MG63 (cell line): ENCODE results near the gene ZPR1. TPM values are rescaled to one million over a fixed set of nuclear protein-coding genes. Genes with fewer than 3 reads are reported as not detected.

ENCODE experiments used
- DNase-seq: peaks from one replicate; pipeline ENCODE4 v3.0.0-alpha.2; 2020
- H3K27me3 ChIP-seq: fragments of 250-450 bp; sonication (Bioruptor Pico); 2 replicates; pipeline ENCODE4 v1.5.1; 2020; ENCODE audit warnings: mild to moderate bottlenecking, moderate library complexity
- H3K36me3 ChIP-seq: fragments of 250-450 bp; sonication (Bioruptor Pico); 2 replicates; pipeline ENCODE4 v1.5.1; 2020; ENCODE audit warnings: mild to moderate bottlenecking, moderate library complexity
- H3K4me3 ChIP-seq: fragments of 250-450 bp; sonication (Bioruptor Pico); 2 replicates; pipeline ENCODE4 v1.5.1; 2020; ENCODE audit warnings: mild to moderate bottlenecking, moderate library complexity
- H3K9me3 ChIP-seq: fragments of 250-450 bp; sonication (Bioruptor Pico); 2 replicates; pipeline ENCODE4 v1.5.1; 2020; ENCODE audit warnings: mild to moderate bottlenecking, moderate library complexity
- total RNA-seq: library from RNA; depleted of rRNA; stranded (reverse); fragments of >200 nt; shearing (Covaris generic); gene quantifications from 2 replicates; pipeline ENCODE4 v1.2.3, GENCODE V29; 2014; ENCODE audit warnings: low replicate concordance

Gene ZPR1
- total RNA-seq, 1 experiment from 2014 or later, result 65.2 TPM

DNA sequence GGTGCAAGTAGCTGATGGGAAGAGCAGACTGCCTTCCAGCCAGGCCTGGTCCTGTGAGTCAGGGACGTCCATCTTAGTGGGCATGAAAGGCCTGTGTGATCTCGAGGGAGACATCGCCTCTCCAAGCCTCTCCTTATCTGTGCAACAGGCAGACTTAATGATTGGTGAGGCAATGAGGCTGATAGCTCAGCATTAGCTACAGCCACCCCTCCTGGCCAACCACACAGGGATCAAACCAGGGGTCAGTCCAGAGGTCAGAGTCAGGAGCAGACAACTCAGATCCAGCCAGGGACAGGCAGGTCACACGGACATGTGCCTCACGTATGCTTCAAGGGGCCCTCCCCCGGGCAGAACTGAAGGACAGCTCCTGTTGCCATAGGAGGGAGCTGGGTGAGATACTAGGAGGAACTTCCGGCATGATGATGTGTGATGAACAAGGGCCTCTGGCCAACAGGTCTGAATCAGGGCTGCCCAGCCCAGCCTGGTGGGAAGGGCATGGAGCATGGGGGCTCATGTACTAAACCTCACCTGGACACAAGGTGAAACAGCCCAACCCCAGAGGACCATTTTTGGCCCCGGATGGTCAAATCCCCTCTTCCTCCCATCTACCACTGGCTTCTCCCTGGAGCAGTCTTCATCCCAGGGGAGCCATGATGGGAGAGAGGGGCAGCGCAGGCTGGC, 39.1 kb upstream of the ZPR1 start:
- no peak for DNase-seq
- H3K36me3 ChIP-seq, result no peaks in the 10 kb centered on the region
- no peak overlapping the region for H3K4me3 ChIP-seq
- H3K9me3 ChIP-seq, result no peaks in the 10 kb centered on the region
- no peaks in the 10 kb centered on the region for H3K27me3 ChIP-seq

DNA sequence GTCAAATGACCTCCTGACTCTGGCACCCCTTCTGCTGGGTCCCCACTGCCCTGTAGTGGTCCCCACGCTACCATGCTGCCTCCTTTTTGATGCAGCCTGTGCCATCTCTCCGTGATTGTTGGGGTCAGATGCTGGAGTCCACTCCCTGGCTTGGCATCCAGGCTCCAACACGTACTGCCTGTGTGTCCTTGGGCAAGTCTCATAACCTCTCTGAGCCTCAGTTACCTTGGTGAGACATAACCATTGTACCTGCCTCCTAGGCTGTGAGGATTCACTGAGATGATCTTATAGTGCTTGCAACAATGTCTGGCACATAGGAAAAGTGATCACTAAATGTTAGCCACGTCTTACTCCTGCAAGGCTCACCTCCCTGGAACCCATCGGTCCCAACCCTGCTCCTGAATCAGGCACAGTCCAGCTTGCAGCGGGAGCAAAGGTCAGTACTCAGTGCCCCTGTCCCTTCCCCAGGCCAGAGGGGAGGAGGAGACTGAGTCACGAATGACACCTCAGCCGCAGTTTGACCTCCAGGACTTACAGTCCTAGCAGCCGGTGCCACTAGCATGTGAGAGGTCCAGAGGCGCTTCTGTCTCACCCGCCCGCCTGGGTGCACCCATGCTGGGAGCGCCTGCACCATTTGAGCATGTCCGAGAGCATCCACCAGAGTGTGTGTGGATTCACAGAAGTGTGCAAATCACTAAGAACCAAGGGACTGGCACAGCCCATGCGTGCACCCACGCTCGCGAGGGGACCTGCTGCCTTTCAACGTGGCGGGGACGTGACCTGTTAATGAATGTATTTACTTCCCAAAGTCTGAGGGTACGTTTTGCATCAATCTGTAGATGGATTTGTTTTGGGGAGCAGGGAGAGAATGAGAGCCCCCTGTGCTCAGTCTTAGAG, 38.3 kb upstream of the ZPR1 start:
- Histone ChIP-seq H3K27me3 (no peaks in the 10 kb centered on the region), H3K36me3 (no peaks in the 10 kb centered on the region), H3K4me3 (no peak overlapping the region), H3K9me3 (no peaks in the 10 kb centered on the region)
- no peak for DNase-seq

GRCh38 chr11:116825434-116825833, 37.6 kb upstream of the ZPR1 start:
- Histone ChIP-seq H3K4me3 (no peak overlapping the region), H3K36me3 (no peaks in the 10 kb centered on the region), H3K9me3 (no peaks in the 10 kb centered on the region), H3K27me3 (no peaks in the 10 kb centered on the region)
- DNase-seq, result no peak

DNA sequence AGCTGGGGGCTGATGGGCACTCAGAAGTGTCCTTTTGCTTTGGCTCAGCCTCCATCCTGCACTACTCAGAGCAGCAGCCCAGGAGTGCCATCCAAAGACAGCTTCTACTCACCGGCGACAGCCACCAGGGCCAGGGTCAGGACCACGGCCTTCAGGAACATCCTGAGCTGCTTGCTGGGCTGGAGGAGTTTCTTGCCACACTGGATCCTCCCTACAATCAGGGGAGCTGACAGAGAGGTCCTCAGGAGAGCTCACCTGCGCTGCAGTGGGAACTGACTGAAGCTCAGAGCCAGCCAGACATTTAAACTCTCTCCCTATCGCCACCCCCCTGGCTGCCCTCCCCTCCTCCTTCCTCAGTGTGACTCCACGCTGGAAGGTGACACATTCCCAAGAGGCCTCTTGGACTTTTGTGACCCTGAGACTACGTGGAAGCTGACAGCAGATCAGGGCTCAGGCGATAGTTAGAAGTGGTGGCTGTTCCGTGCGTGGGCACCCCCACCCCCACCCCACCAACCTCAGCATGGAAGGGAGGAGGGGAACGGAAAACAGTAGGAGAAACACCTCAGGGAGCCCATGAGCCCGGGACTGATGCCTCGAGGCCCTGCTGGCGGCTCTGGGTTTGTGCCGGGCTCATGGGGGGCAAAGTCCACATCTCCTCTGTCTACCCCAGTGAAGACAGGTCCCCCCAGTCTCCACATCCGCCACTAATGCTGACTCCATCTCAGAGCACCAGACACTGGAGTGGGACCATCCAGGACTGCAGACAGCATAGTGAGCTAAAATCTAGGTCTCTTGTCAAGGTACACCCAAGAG, 35.4 kb upstream of the ZPR1 start, which contains the start of gene APOA4:
Gene APOA4 (minus strand): TSS at position 274 of the 813 bp plus-strand sequence. CDS start 113 bp downstream, at position 161.
- no peaks in the 10 kb centered on the region for H3K27me3 ChIP-seq
- no peak for DNase-seq
- H3K36me3 ChIP-seq, result no peaks in the 10 kb centered on the region
- H3K9me3 ChIP-seq, result no peaks in the 10 kb centered on the region
- H3K4me3 ChIP-seq, result no peak within 1 kb of the TSS

GRCh38 chr11:116822575-116822974, 34.8 kb upstream of the ZPR1 start:
- no peaks in the 10 kb centered on the region for H3K36me3 ChIP-seq
- no peak for DNase-seq
- no peaks in the 10 kb centered on the region for H3K9me3 ChIP-seq
- H3K27me3 ChIP-seq, result no peaks in the 10 kb centered on the region
- no peak overlapping the region for H3K4me3 ChIP-seq

DNA sequence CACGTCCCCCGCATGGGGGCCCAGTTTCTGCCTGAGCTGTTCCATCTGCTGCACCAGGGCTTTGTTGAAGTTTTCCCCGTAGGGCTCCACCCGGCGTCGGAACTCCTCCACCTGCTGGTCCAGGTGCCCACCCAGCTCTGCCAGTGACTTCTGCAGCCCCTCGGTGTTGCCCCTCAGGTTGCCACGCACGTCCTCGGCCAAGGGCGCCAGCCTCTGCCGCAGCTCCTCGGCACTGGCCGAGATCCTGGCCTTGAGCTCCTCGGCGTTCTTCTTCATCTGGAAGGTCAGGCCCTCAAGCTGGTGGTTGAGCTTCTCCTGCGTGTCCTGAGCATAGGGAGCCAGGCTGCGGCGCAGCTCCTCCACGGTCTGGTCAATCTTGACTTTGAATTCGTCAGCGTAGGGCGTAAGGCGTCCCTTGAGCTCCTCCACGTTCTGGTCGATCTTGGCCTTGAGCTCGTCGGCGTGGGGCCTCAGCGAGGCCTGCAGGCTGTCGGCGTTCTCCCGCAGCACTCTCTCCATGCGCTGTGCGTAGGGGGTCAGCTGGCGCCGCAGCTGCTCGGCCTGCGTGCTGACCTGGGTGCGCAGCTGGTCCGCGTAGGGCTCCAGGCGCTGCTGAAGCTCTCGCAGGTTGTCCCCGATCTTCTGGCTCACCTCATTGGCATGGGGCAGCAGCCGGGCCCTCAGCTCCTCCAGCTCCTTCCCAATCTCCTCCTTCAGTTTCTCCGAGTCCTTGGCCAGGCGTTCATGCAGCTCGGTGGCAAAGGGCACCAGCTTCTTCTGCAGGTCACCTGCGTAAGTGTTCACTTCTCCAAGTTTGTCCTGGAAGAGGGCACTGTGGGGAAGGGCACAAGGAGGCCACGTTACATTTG, 33.5 kb upstream of the ZPR1 start:
- no peaks in the 10 kb centered on the region for H3K9me3 ChIP-seq
- H3K36me3 ChIP-seq, result no peaks in the 10 kb centered on the region

GRCh38 chr11:116819049-116819448, 31.2 kb upstream of the ZPR1 start:
- no peak overlapping the region for H3K4me3 ChIP-seq
- no peak for DNase-seq
- H3K9me3 ChIP-seq, result no peaks in the 10 kb centered on the region
- H3K36me3 ChIP-seq, result no peaks in the 10 kb centered on the region
- no peaks in the 10 kb centered on the region for H3K27me3 ChIP-seq

More for the DNA sequence above, 33.5 kb upstream of the ZPR1 start:
- H3K4me3 ChIP-seq, result no peak overlapping the region
- no peaks in the 10 kb centered on the region for H3K27me3 ChIP-seq
- DNase-seq, result no peak

GRCh38 chr11:116814502-116814901, 26.7 kb upstream of the ZPR1 start:
- Histone ChIP-seq H3K36me3 (no peaks in the 10 kb centered on the region), H3K9me3 (no peaks in the 10 kb centered on the region), H3K27me3 (no peaks in the 10 kb centered on the region), H3K4me3 (no peak overlapping the region)
- no peak for DNase-seq

DNA sequence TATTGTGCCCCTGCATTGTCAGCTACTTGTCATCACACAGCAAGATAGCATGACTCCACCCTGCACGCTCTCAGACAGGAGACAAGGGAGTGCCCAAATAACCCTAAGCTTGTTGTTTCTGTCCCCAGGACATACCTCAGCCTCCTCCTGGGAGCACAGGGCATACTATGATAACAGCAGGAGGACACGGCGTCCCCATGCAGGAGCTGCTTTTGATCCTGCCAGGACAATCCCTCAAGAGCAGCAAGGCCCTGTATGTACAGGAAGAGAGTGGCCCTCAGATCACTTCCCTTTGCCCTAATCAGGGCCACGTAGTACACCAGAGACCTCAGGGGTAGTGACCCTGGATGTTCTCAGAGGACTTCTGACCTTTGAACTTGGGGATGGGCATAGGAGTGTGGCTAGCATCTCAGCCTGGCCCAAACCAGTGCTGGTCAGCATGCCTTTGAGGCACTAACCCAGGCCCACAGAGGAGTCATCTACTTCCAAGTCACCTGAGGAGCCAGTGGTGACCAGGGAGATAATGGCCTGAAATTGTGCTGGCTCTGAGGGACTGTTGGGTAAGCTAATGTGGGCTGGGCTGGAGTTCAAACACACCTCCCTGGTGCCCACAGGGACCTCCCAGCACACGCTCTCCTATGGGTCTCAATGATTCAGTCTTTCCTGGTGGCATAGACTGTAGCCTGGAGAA, 26.1 kb upstream of the ZPR1 start:
- no peak for DNase-seq
- H3K4me3 ChIP-seq, result no peak overlapping the region
- H3K27me3 ChIP-seq, result no peaks in the 10 kb centered on the region
- no peaks in the 10 kb centered on the region for H3K9me3 ChIP-seq
- H3K36me3 ChIP-seq, result no peaks in the 10 kb centered on the region

GRCh38 chr11:116813170-116813569, 25.3 kb upstream of the ZPR1 start:
- Histone ChIP-seq H3K36me3 (no peaks in the 10 kb centered on the region), H3K4me3 (no peak overlapping the region), H3K27me3 (no peaks in the 10 kb centered on the region), H3K9me3 (no peaks in the 10 kb centered on the region)
- no peak for DNase-seq

GRCh38 chr11:116812109-116812508, 24.3 kb upstream of the ZPR1 start:
- Histone ChIP-seq H3K36me3 (no peaks in the 10 kb centered on the region), H3K4me3 (no peak overlapping the region), H3K27me3 (no peaks in the 10 kb centered on the region), H3K9me3 (no peaks in the 10 kb centered on the region)
- no peak for DNase-seq

DNA sequence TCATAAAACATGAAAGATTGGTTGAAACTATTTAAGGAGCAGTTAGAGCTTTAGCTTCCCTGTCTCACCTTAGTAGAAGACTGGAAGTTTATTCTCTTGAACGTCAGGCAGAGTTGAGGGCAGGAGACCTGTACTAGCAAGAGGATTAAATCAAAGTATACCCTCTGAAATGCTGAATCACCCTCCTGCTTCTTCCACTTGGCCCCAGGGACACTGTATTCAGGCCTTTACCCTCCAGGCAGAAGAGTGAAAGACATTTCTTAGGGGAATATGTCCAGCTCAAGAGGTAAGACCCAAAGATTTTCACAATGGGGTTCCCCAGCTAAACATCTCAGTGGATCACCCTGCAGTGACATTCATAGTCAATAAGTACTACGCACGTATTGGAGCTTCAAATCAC, 23.4 kb upstream of the ZPR1 start:
- DNase-seq, result no peak
- no peaks in the 10 kb centered on the region for H3K27me3 ChIP-seq
- H3K9me3 ChIP-seq, result no peaks in the 10 kb centered on the region
- H3K4me3 ChIP-seq, result no peak overlapping the region
- H3K36me3 ChIP-seq, result no peaks in the 10 kb centered on the region

GRCh38 chr11:116808262-116809175, 20.7 kb upstream of the ZPR1 start:
- Histone ChIP-seq H3K9me3 (no peaks in the 10 kb centered on the region), H3K4me3 (no peak overlapping the region), H3K27me3 (no peaks in the 10 kb centered on the region), H3K36me3 (no peaks in the 10 kb centered on the region)
- peak; percentile 36 for DNase-seq

GRCh38 chr11:116807601-116808261, 19.9 kb upstream of the ZPR1 start:
- H3K36me3 ChIP-seq, result no peaks in the 10 kb centered on the region
- no peak overlapping the region for H3K4me3 ChIP-seq
- no peaks in the 10 kb centered on the region for H3K27me3 ChIP-seq
- DNase-seq, result no peak
- H3K9me3 ChIP-seq, result no peaks in the 10 kb centered on the region
